Breast epithelium (tissue), 3 donors: ENCODE results near the gene HSD17B11.

Experiments used
- POLR2A ChIP-seq: fragments of 450-650 bp; IDR thresholded peaks from one replicate; pipeline ENCODE4 v1.6.1; 2016; ENCODE audit warnings: antibody characterized with exemption, mild to moderate bottlenecking, moderate library complexity
- TF ChIP-seq, protein P1 (sequence below), 3 donors: fragments of 450-650 bp; IDR thresholded peaks; one replicate each; pipeline ENCODE4 v1.5.1; 2016 to 2017; ENCODE audit warnings: antibody characterized with exemption in 3 of 3, mild to moderate bottlenecking in 3 of 3, moderate library complexity in 3 of 3

DNA sequence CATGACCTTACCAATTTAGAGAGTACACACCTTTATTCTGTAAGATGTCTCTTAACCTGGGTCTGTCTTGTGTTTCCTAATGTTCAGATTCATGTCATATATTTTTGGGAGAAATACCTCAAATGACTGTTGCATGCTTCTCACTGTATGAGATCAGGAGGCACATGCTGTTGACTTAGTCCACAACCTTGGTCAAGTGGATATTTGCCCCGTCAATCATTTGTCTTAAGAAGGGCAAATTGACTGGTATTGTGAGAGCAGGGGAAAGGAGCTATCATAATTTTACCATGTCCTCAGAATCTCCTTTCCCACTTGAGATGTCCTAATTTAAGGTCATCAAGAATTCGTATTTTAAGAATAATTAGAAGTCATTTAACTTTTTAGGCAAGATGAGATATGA is 42.4 kb upstream of the HSD17B11 start:
- TF ChIP-seq, protein P1, sequence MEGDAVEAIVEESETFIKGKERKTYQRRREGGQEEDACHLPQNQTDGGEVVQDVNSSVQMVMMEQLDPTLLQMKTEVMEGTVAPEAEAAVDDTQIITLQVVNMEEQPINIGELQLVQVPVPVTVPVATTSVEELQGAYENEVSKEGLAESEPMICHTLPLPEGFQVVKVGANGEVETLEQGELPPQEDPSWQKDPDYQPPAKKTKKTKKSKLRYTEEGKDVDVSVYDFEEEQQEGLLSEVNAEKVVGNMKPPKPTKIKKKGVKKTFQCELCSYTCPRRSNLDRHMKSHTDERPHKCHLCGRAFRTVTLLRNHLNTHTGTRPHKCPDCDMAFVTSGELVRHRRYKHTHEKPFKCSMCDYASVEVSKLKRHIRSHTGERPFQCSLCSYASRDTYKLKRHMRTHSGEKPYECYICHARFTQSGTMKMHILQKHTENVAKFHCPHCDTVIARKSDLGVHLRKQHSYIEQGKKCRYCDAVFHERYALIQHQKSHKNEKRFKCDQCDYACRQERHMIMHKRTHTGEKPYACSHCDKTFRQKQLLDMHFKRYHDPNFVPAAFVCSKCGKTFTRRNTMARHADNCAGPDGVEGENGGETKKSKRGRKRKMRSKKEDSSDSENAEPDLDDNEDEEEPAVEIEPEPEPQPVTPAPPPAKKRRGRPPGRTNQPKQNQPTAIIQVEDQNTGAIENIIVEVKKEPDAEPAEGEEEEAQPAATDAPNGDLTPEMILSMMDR (IDR thresholded peaks at IDR 0.05), result no peak
- TF ChIP-seq POLR2A, result no peak
